SKM-1 treated with dmso at 0.1 percent for 144 hours (cell line): ENCODE results near the gene DMD.
"Not testable (repeated sequence)": the region's sequence is repeated elsewhere in the genome, so short reads cannot be mapped to it uniquely, and the experiment has no call there.

Source experiments
- DNase-seq: peaks from one replicate; lab custom pipeline; 2025; ENCODE audit not compliant: unreplicated experiment; lab: John Stamatoyannopoulos, UW

Gene DMD

DNA sequence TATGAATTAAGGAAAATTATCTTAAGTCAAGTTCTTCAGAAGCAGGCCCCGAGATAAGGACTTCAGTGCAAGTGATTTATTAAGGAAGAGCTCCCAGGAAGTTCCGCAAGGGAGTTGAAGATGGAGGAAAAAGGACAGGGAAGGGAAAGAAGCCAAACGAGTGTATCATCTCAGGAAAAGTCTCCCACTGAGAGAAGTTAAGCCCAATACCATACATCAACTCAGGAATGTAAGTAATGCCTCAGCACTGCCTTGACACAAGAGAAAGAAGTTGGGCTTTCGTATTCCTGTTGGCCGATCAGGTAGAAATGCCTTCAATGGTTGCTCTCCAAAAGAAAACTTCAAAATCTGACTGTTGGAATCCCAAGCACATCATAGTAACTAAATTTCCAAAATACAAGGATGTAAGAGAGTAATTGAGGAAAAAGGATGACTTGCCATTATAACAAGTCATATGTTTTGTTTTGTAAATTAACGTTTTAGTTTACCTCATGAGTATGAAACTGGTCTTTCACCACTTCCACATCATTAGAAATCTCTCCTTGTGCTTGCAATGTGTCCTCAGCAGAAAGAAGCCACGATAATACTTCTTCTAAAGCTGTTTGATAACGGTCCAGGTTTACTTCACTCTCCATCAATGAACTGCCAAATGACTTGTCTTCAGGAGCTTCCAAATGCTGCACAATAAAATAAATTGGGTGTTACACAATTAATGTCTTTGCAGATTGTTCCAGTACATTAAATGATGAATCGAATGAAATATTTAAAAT lies 566.7 kb downstream of the DMD start:
- no peak for DNase-seq

- DNase-seq: no peak
Observed at GRCh38 chrX:32642283-32642682, 569.1 kb downstream of the DMD start.

GRCh38 chrX:32618154-32618553 lies 593.2 kb downstream of the DMD start:
- DNase-seq: no peak

DNA sequence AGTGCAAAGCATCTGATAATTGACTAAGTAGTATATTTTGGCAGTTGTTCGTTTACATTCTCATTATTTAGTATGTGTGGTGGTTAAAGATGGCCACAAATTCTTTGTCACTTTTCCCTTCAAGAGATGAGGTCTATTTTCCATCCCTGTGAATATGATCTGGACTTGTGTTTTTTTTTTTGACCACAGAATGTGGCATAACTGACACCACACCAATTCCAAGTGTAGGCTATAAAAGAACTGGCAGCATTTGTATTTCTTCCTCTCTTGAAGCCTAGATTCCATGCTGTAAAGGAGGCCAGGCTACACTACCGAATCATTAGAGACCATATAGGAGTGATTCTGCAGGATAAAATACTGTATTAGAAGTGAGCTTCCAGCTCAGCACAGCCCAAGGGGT lies 596.6 kb downstream of the DMD start:
- DNase-seq: no peak

- DNase-seq: no peak
Observed at GRCh38 chrX:32599156-32599555, 612.2 kb downstream of the DMD start.

GRCh38 chrX:32598707-32599106 lies 612.6 kb downstream of the DMD start:
- no peak for DNase-seq

- DNase-seq: no peak
Observed at GRCh38 chrX:32597777-32598176, 613.6 kb downstream of the DMD start.

- no peak for DNase-seq
Observed at GRCh38 chrX:32592786-32593185, 618.6 kb downstream of the DMD start.

GRCh38 chrX:32591589-32591988 lies 619.8 kb downstream of the DMD start:
- DNase-seq: no peak

- DNase-seq: no peak
Observed at GRCh38 chrX:32582729-32583128, 628.6 kb downstream of the DMD start.

GRCh38 chrX:32576885-32577284 lies 634.5 kb downstream of the DMD start:
- DNase-seq: no peak

DNA sequence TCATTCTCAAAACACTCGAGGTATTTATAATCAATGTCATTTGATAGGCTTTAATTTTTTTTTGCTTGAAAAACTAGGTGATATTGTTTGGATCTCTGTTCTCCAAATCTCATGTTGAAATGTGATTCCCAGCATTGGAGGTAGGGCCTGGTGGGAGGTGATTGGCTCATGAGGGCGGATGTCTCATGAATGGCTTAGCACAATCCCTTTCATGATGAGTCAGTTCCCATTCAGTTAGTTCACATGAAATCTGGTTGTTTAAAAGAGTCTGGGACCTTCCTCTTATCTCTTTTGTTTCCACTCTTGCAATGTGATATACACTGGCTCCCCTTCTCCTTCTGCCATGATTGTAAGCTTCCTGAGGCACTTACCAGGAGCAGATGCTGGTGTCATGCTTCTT lies 638.7 kb downstream of the DMD start:
- DNase-seq: no peak

GRCh38 chrX:32571579-32571978 lies 639.8 kb downstream of the DMD start:
- DNase-seq: no peak

DNA sequence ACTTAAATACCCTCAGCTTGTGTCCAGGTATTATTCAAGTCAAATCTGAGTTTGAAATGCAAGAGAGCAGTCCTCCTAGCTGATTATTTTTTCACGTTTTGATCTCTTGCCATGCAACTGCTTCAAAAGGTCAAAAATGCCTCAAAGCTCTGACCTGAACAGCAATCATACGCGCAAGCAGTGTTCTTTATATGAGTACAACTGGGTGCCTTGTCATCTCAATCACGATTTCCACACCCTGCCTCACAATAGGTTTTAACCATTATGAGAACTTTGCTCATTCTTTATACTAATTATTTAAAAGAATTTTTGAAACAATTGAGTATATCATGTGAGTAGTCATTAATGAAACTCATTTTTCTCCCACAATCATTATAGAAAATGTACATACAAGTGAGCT lies 649.1 kb downstream of the DMD start:
- no peak for DNase-seq

- no peak for DNase-seq
Observed at GRCh38 chrX:32545101-32545500, 666.2 kb downstream of the DMD start.

DNA sequence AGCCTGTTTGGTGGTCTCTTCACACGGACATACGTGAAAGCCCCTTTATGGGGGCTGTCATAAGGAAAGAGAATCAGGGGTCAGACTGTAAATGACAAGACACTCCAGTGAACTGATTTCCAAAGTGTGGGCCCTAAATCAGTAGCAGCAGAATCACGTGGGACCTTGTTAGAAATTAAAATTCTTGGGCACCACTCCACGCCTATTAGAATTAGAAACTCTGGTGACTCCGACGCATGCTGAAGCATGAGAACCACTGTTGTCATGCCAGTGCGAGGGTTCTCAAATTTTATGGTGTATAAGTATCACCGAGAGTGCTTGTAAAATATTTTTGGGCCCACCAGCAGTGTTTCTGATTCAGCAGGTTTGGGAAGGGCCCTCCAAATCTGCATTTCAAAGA lies 672.8 kb downstream of the DMD start:
- no peak for DNase-seq

DNA sequence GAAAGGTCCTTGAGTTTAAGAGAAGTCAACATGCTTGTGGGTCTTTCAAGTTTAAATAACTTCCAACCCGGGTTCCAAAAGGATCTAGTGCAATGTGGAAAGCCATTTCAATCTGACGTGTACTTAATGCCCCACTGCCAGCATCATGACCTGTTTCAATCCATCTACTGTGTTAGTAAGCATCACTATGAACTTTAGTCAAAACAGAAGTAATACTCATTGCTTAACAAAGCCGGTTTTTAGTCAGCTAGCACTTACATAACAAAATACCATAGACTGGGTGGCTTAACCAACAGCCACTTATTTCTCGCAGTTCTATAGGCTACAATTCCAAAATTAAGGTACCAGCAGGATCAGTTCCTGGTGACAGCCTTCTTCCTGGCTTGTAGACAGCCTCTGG lies 677.5 kb downstream of the DMD start:
- no peak for DNase-seq

GRCh38 chrX:32532262-32532661 lies 679.1 kb downstream of the DMD start:
- DNase-seq: no peak

- DNase-seq: peak; percentile 12
Observed at GRCh38 chrX:32530802-32531403, 680.4 kb downstream of the DMD start.

DNA sequence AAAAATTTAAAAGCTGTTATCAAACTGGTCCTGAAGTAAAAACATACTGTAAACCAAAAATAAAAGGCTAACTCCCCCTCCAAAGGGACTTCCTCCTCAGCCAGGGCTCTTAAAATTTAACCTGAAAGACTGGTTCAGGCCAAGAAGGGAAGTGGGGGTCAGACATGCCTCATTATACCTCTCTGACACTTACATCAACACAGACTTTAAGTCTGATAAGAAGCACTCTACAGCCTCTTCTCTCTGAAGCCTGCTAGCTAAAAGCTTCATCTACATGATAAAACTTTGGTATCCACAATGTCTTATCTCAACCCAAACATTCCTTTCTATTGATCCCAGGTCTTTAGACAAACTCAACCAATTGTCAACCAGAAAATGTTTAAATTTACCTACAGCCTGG lies 682.9 kb downstream of the DMD start:
- not testable (repeated sequence) for DNase-seq

DNA sequence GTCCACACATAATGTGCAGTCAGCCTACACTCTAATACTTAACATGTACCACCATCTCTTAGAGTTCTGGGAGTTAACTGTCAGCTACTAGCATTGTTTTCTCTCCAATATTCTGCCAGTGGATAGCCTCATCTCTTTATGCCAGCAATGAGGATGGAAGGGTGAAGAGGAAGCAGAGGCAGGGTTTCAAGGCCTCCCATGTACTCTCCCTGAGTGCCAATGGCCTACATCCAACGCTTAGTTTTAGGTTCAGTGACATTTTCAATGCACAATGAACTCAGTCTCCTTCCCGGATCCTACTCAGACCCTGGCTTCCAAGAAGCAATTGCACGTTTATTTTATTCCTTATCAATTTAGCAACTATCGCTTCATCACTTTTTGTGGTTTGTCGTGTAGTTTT lies 686.1 kb downstream of the DMD start:
- no peak for DNase-seq

DNA sequence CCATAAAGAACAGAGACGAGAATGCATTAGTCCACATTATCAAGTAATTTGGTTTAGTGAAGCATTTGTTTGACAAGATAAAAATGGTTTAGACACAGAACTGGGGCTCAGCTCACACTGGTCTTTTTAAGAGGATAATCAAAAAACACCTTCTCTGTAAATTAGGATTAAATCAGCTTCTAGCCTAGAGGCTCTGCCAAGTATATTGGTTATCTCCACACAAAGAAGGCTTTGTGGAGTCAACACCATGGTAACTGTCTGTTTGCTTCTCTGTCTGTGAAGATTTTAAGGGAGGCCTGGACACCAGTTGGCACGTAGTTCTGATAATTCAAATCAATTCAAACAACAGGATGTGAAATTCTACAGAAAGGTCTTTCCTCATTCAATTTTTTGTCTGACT lies 687.0 kb downstream of the DMD start:
- no peak for DNase-seq

- DNase-seq: no peak
Observed at GRCh38 chrX:32520789-32521188, 690.6 kb downstream of the DMD start.
